Trophoblast cell (in vitro differentiated cells and primary cell): ENCODE results near the gene MED14.

Experiments used
- DNase-seq, 2 donors: peaks; one replicate each; pipeline ENCODE4 v3.0.0-alpha.2; 2016
- H2AFZ ChIP-seq: 2 replicates; pipeline ENCODE4 v1.6.1; 2013; ENCODE audit warnings: low read length, moderate library complexity, mild to moderate bottlenecking; ENCODE audit not compliant: insufficient read depth, poor library complexity
- H2AK5ac ChIP-seq: 2 replicates; pipeline ENCODE4 v1.6.1; 2013; ENCODE audit warnings: mild to moderate bottlenecking, low read length
- H2BK120ac ChIP-seq: 2 replicates; pipeline ENCODE4 v1.6.1; 2013; ENCODE audit warnings: low read length, mild to moderate bottlenecking, moderate library complexity; ENCODE audit not compliant: insufficient read depth, poor library complexity
- H2BK12ac ChIP-seq: 2 replicates; pipeline ENCODE4 v1.6.1; 2013; ENCODE audit warnings: mild to moderate bottlenecking, low read length, moderate library complexity
- H2BK5ac ChIP-seq: 2 replicates; pipeline ENCODE4 v1.6.1; 2013; ENCODE audit warnings: low read length, low read depth, moderate library complexity, mild to moderate bottlenecking; ENCODE audit not compliant: poor library complexity
- H3K14ac ChIP-seq: 2 replicates; pipeline ENCODE4 v1.6.1; 2013; ENCODE audit warnings: mild to moderate bottlenecking, low read length
- H3K18ac ChIP-seq: 2 replicates; pipeline ENCODE4 v1.6.1; 2013; ENCODE audit warnings: mild to moderate bottlenecking, low read length
- H3K23ac ChIP-seq: 2 replicates; pipeline ENCODE4 v1.6.1; 2013; ENCODE audit warnings: low read length
- H3K27ac ChIP-seq: 2 replicates; pipeline ENCODE4 v1.5.1; 2013; ENCODE audit warnings: low read depth, mild to moderate bottlenecking, inconsistent platforms, low read length, moderate library complexity
- H3K27me3 ChIP-seq: 2 replicates; pipeline ENCODE4 v1.6.1; 2013; ENCODE audit warnings: inconsistent platforms, mild to moderate bottlenecking, low read length, moderate library complexity; ENCODE audit not compliant: insufficient read depth
- H3K36me3 ChIP-seq, 2 experiments: 1 replicate in 1 of 2; 2 replicates in 1 of 2; pipeline ENCODE4 v1.6.1; 2013; ENCODE audit warnings: low read length in 2 of 2, mild to moderate bottlenecking in 2 of 2, moderate library complexity in 1 of 2; ENCODE audit not compliant: insufficient read depth in 2 of 2, control insufficient read depth in 1 of 2
- H3K4ac ChIP-seq: 2 replicates; pipeline ENCODE4 v1.6.1; 2013; ENCODE audit warnings: low read depth, mild to moderate bottlenecking, low read length, moderate library complexity
- H3K4me1 ChIP-seq, 2 experiments: 1 replicate in 1 of 2; 2 replicates in 1 of 2; pipeline ENCODE4 v1.6.1; 2013; ENCODE audit warnings: low read length in 2 of 2, mild to moderate bottlenecking in 2 of 2, moderate library complexity in 1 of 2; ENCODE audit not compliant: insufficient read depth in 2 of 2, control insufficient read depth in 1 of 2
- H3K4me2 ChIP-seq: 2 replicates; pipeline ENCODE4 v1.6.1; 2013; ENCODE audit warnings: inconsistent platforms, mild to moderate bottlenecking, low read length, moderate library complexity
- H3K4me3 ChIP-seq: 2 replicates; pipeline ENCODE4 v1.5.1; 2013; ENCODE audit warnings: mild to moderate bottlenecking, low read depth, low read length, inconsistent platforms
- H3K79me1 ChIP-seq: one replicate; pipeline ENCODE4 v1.6.1; 2013; ENCODE audit warnings: low read length
- H3K79me2 ChIP-seq: 2 replicates; pipeline ENCODE4 v1.6.1; 2013; ENCODE audit warnings: low read length, mild to moderate bottlenecking; ENCODE audit not compliant: control insufficient read depth, insufficient read depth, poor library complexity
- H3K9ac ChIP-seq: 2 replicates; pipeline ENCODE4 v1.6.1; 2013; ENCODE audit warnings: mild to moderate bottlenecking, low read length
- H3K9me3 ChIP-seq: 2 replicates; pipeline ENCODE4 v1.6.1; 2013; ENCODE audit warnings: low read depth, mild to moderate bottlenecking, control low read depth, inconsistent platforms, low read length; ENCODE audit not compliant: insufficient read depth
- H4K12ac ChIP-seq: 2 replicates; pipeline ENCODE4 v1.6.1; 2013; ENCODE audit warnings: low read depth, mild to moderate bottlenecking, low read length, moderate library complexity
- H4K8ac ChIP-seq: 2 replicates; pipeline ENCODE4 v1.6.1; 2013; ENCODE audit warnings: low read depth, mild to moderate bottlenecking, low read length, moderate library complexity
- H4K91ac ChIP-seq: one replicate; pipeline ENCODE4 v1.6.1; 2013; ENCODE audit warnings: low read depth, mild to moderate bottlenecking, low read length, moderate library complexity
- WGBS: extraction: QIAGEN DNeasy Blood & Tissue Kit; methylation state at CpG from one replicate; pipeline ENCODE4 v1.1.7; 2013; ENCODE audit warnings: missing lambda C conversion rate; ENCODE audit not compliant: insufficient read length, insufficient coverage; ENCODE audit errors: extremely low coverage; 5-methylcytosine and 5-hydroxymethylcytosine counted together

The MED14 gene

DNA sequence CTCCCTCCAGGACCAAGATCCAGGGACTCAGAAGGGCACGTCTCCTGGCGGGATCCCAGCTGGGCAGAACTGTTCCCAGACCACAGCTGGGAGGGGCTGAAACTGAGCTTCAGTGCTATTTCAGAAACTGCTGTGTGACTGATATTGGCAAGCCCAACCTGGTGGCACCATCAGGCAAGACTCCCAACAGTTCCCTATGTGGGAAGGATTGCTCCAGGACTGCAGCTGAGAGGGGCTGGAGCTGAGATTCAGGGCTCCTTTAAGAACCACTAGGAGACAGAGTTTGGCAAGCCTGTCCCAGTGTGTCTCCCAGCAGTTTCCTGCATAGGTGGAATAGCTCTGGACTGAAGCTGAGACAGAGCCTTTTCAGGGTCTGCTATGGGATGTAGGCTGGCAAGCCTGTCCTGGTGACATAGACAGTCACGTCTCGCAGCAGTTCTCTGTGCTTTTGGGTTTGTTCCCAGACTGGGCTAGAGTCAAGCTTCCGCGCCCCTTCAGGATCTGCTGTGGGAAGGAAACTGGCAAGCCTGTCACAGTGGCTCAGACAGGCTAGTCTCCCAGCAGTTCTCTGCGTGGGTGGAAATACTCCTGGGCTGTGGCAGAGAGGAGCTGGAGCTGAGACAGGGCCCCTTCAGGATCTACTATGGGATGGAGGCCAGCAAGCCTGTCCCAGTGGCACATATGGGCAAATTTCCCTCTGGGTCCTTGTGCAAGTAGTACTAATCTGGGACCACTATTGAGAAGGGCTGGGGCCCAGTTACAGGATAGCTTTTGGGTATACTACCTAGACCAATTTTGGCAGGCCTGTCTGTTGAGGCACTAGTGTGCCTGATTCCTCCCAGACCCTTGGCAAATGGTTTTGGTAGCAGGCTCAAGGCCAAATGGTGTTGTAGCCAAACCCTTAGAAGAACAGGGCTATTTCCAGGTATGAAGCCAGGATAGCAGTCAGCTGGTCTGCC is 20.2 kb upstream of the MED14 start:
- H3K27me3 ChIP-seq: no peaks in the 10 kb centered on the region
- no peaks in the 10 kb centered on the region for H3K9me3 ChIP-seq
- no peaks in the 10 kb centered on the region for H3K4me1 ChIP-seq
- DNase-seq: no peak
- no peak overlapping the region for H2AK5ac ChIP-seq
- H3K23ac ChIP-seq: no peak overlapping the region
- H2BK12ac ChIP-seq: no peak overlapping the region
- H4K12ac ChIP-seq: no peak overlapping the region
- H4K91ac ChIP-seq: no peak overlapping the region
- H3K36me3 ChIP-seq: no peaks in the 10 kb centered on the region
- H2AFZ ChIP-seq: no peak overlapping the region
- H3K18ac ChIP-seq: no peak overlapping the region
- no peak overlapping the region for H3K14ac ChIP-seq
- H4K8ac ChIP-seq: no peak overlapping the region
- H3K4ac ChIP-seq: no peak overlapping the region
- no peak overlapping the region for H3K4me3 ChIP-seq
- WGBS: no CpG with 5 or more reads among the region's 7 CpGs
- no peaks in the 10 kb centered on the region for H3K79me2 ChIP-seq
- no peak overlapping the region for H3K9ac ChIP-seq
- H2BK5ac ChIP-seq: no peak overlapping the region
- no peak overlapping the region for H2BK120ac ChIP-seq
- no peaks in the 10 kb centered on the region for H3K79me1 ChIP-seq
- H3K27ac ChIP-seq: no peak overlapping the region
- no peak overlapping the region for H3K4me2 ChIP-seq

DNA sequence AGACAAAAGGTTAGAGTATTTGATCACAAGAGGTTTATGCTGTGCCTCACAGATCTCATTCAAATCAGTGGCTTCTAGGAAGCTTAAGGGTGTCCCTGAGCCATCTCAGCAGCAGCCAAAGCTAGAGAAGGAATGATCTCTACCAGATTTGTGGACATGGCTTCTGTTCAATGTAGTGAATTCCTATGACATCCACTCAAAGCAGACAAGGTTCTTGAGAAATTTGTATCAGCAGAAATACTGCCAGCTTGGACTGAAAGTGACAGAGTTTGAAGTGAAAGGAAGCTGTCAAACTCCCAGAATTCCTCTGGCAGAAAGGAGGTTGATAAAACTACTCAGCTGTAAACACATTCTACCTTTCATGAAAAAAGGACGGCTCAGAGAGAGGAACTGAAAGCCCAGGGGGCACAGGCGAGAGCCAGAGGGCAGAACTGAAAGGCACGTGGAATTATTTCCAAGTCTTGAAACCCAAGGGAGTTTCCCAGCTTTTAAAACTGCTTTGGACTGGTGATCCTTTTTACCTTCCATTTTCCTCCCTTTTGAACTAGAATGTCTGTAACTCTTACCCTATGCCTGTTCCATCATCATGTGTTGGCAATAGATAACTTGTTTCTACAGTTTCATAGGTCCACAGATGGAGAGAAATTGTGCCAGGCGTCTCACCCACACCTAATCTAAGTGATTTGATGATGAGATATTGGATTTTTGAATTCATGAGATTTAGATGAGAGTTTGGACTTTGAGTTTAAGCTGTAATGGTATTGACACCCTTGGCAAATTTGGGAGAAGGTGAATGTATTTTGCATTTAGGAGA is 14.5 kb upstream of the MED14 start:
- Histone ChIP-seq H3K27ac (no peak overlapping the region), H2BK12ac (no peak overlapping the region), H3K14ac (no peak overlapping the region), H3K23ac (no peak overlapping the region), H2BK5ac (no peak overlapping the region), H3K27me3 (no peaks in the 10 kb centered on the region), H4K8ac (no peak overlapping the region), H3K79me2 (no peaks in the 10 kb centered on the region), H3K4me1 (no peaks in the 10 kb centered on the region), H3K18ac (no peak overlapping the region), H2AFZ (no peak overlapping the region), H3K4ac (no peak overlapping the region), H2AK5ac (no peak overlapping the region), H3K4me2 (no peak overlapping the region), H3K79me1 (no peaks in the 10 kb centered on the region), H3K36me3 (no peaks in the 10 kb centered on the region), H3K9ac (no peak overlapping the region), H3K9me3 (no peaks in the 10 kb centered on the region), H2BK120ac (no peak overlapping the region), H4K91ac (no peak overlapping the region), H3K4me3 (no peak overlapping the region), H4K12ac (no peak overlapping the region)
- no CpG with 5 or more reads among the region's 4 CpGs for WGBS
- peak in 1 of 2 donors; percentile 21 for DNase-seq

DNA sequence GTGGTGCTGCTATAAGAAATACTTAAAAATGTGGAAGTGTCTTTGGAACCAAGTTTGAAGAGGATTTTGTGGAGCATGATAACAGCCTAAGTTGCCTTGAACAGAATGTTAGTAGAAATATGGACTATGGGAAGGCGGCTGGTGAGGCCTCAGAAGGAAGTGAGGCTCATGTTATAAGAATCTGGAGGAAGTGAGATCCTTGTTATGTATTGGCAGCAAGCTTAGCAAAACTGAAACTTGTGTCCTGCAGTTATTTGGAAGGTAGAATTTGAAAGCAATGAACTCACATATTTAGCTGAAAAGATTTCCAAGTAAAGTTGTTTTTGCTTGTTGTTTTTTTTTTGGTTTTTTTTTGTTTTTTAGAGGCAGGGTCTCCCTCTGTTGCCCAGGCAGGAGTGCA is 13.6 kb upstream of the MED14 start:
- H3K9ac ChIP-seq: no peak overlapping the region
- no peak overlapping the region for H2BK120ac ChIP-seq
- H3K4me3 ChIP-seq: no peak overlapping the region
- H2BK5ac ChIP-seq: no peak overlapping the region
- H2BK12ac ChIP-seq: no peak overlapping the region
- no peak overlapping the region for H3K23ac ChIP-seq
- H3K4ac ChIP-seq: no peak overlapping the region
- no peak overlapping the region for H4K8ac ChIP-seq
- no peaks in the 10 kb centered on the region for H3K79me2 ChIP-seq
- no peak overlapping the region for H4K91ac ChIP-seq
- no peak overlapping the region for H2AFZ ChIP-seq
- no peaks in the 10 kb centered on the region for H3K9me3 ChIP-seq
- no peaks in the 10 kb centered on the region for H3K36me3 ChIP-seq
- no peak overlapping the region for H4K12ac ChIP-seq
- no peak overlapping the region for H3K14ac ChIP-seq
- H3K4me2 ChIP-seq: no peak overlapping the region
- no peaks in the 10 kb centered on the region for H3K4me1 ChIP-seq
- H3K27ac ChIP-seq: no peak overlapping the region
- no peak overlapping the region for H2AK5ac ChIP-seq
- no peaks in the 10 kb centered on the region for H3K27me3 ChIP-seq
- no peak for DNase-seq
- H3K79me1 ChIP-seq: no peaks in the 10 kb centered on the region
- no peak overlapping the region for H3K18ac ChIP-seq
- WGBS: no CpG with 5 or more reads among the region's 1 CpG

DNA sequence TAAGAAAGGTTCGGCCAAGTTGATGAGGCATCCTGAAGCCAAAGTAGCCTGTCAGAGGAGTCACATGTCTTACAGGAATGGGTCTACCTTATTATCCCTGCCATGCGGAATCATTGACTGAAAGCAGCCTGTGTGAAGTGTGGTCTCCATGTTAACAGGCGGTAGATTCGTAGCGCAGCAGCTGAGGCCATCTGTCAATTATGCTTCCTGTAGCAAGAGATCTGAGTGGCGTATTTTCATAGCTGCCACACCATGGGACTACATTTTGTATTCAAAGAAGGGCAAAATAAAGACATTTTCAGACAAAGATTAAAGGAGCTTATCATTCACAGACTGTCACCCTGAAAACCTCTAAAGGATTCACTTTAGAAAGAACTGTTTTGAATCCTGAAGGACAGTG is 11.2 kb upstream of the MED14 start:
- Histone ChIP-seq H3K9ac (no peak overlapping the region), H3K18ac (no peak overlapping the region), H3K23ac (no peak overlapping the region), H4K8ac (no peak overlapping the region), H3K36me3 (no peaks in the 10 kb centered on the region), H3K4me2 (no peak overlapping the region), H2AK5ac (no peak overlapping the region), H3K27me3 (no peaks in the 10 kb centered on the region), H3K4ac (no peak overlapping the region), H2BK120ac (no peak overlapping the region), H2AFZ (no peak overlapping the region), H3K4me3 (no peak overlapping the region), H3K4me1 (no peaks in the 10 kb centered on the region), H4K12ac (no peak overlapping the region), H3K27ac (no peak overlapping the region), H3K79me2 (no peaks in the 10 kb centered on the region), H2BK5ac (no peak overlapping the region), H3K9me3 (no peaks in the 10 kb centered on the region), H4K91ac (no peak overlapping the region), H2BK12ac (no peak overlapping the region), H3K79me1 (no peaks in the 10 kb centered on the region), H3K14ac (no peak overlapping the region)
- no peak for DNase-seq
- no CpG with 5 or more reads among the region's 6 CpGs for WGBS
